WTC11 (cell line): ENCODE data around the gene KCNN1. TPM values are rescaled to one million over a fixed set of nuclear protein-coding genes. Genes with fewer than 3 reads are reported as not detected.
"Not testable (repeated sequence)": the region's sequence is repeated elsewhere in the genome, so short reads cannot be mapped to it uniquely, and the experiment has no call there.

Source experiments
- ATAC-seq: fragments of 200-7000 bp; cut with Tn5 transposase; 2 replicates; pipeline ENCODE4 v1.10.0; 2021; ENCODE audit warnings: mild to moderate bottlenecking, moderate library complexity
- CTCF ChIA-PET: fragments of 300-600 bp; sonication (Branson Sonifier 250); formaldehyde crosslinking; loops from one replicate; lab custom pipeline; 2021; ENCODE audit warnings: antibody characterized with exemption; lab: Charles Lee
- POLR2A ChIA-PET: fragments of 350-600 bp; sonication (Branson Sonifier 250); formaldehyde crosslinking; loops from one replicate; lab custom pipeline; 2021; ENCODE audit warnings: antibody characterized with exemption; lab: Charles Lee
- DNase-seq: peaks from one replicate; pipeline ENCODE4 v3.0.0; 2021; ENCODE audit warnings: low spot score
- H3K27ac Mint-ChIP-seq: 2 replicates; pipeline ENCODE4 v1.8.0; 2021; ENCODE audit warnings: mixed read lengths
- H3K27me3 Mint-ChIP-seq: 2 replicates; pipeline ENCODE4 v1.8.0; 2021; ENCODE audit warnings: low read depth, mild to moderate bottlenecking, moderate library complexity, mixed read lengths
- H3K36me3 Mint-ChIP-seq: 2 replicates; pipeline ENCODE4 v1.8.0; 2021; ENCODE audit warnings: mixed read lengths
- H3K4me1 Mint-ChIP-seq: 2 replicates; pipeline ENCODE4 v1.8.0; 2022; ENCODE audit warnings: mixed read lengths
- H3K4me3 Mint-ChIP-seq: 2 replicates; pipeline ENCODE4 v1.8.0; 2021; ENCODE audit warnings: mild to moderate bottlenecking, moderate library complexity, mixed read lengths
- H3K9me3 Mint-ChIP-seq: 2 replicates; pipeline ENCODE4 v1.8.0; 2021; ENCODE audit warnings: mixed read lengths
- ATF2 ChIP-seq: sonication (generic); formaldehyde crosslinking; IDR thresholded peaks from 2 replicates; pipeline ENCODE4 v1.8.1; 2022; ENCODE audit warnings: low read depth, missing genetic modification reagents, borderline replicate concordance
- ATF6 ChIP-seq: sonication (generic); formaldehyde crosslinking; IDR thresholded peaks from 2 replicates; pipeline ENCODE4 v1.8.1; 2023; ENCODE audit warnings: mild to moderate bottlenecking, missing genetic modification reagents
- CBFB ChIP-seq: sonication (generic); formaldehyde crosslinking; IDR thresholded peaks from 2 replicates; pipeline ENCODE4 v1.8.1; 2022; ENCODE audit warnings: mild to moderate bottlenecking, low read depth, missing genetic modification reagents
- CREM ChIP-seq: sonication (generic); formaldehyde crosslinking; IDR thresholded peaks from 2 replicates; pipeline ENCODE4 v1.8.1; 2022; ENCODE audit warnings: mild to moderate bottlenecking, missing genetic modification reagents, moderate library complexity
- CTCF ChIP-seq: fragments of 200-600 bp; IDR thresholded peaks from 2 replicates; pipeline ENCODE4 v1.8.0; 2022; ENCODE audit warnings: antibody characterized with exemption
- ELF4 ChIP-seq: sonication (generic); formaldehyde crosslinking; IDR thresholded peaks from 2 replicates; pipeline ENCODE4 v1.8.1; 2022; ENCODE audit warnings: low read depth, mild to moderate bottlenecking, moderate library complexity, missing genetic modification reagents
- ERG ChIP-seq: fragments of 250-450 bp; sonication (Bioruptor Pico); IDR thresholded peaks from 2 replicates; pipeline ENCODE4 v1.8.0; 2021; ENCODE audit warnings: mild to moderate bottlenecking
- GRHL2 ChIP-seq: fragments of 250-450 bp; sonication (Bioruptor Pico); IDR thresholded peaks from 2 replicates; pipeline ENCODE4 v1.8.0; 2022; ENCODE audit warnings: mild to moderate bottlenecking, moderate library complexity; ENCODE audit not compliant: insufficient replicate concordance, severe bottlenecking
- GTF2I ChIP-seq: fragments of 250-450 bp; sonication (Bioruptor Pico); conservative IDR thresholded peaks from 2 replicates; pipeline ENCODE4 v1.4.0; 2021; ENCODE audit warnings: mild to moderate bottlenecking
- HMGXB4 ChIP-seq: sonication (generic); formaldehyde crosslinking; IDR thresholded peaks from 2 replicates; pipeline ENCODE4 v1.8.1; 2023; ENCODE audit warnings: mild to moderate bottlenecking, moderate library complexity, missing genetic modification reagents
- KAT7 ChIP-seq: sonication (generic); formaldehyde crosslinking; IDR thresholded peaks from 2 replicates; pipeline ENCODE4 v1.8.1; 2023; ENCODE audit warnings: missing genetic modification reagents, mild to moderate bottlenecking, borderline replicate concordance
- NFATC4 ChIP-seq: fragments of 250-450 bp; sonication (Bioruptor Pico); IDR thresholded peaks from 2 replicates; pipeline ENCODE4 v1.9.0; 2021; ENCODE audit warnings: mild to moderate bottlenecking
- PRDM15 ChIP-seq: sonication (generic); formaldehyde crosslinking; IDR thresholded peaks from 2 replicates; pipeline ENCODE4 v1.8.0; 2022; ENCODE audit warnings: missing genetic modification reagents
- RORB ChIP-seq: fragments of 250-450 bp; sonication (Bioruptor Pico); IDR thresholded peaks from 2 replicates; pipeline ENCODE4 v1.9.0; 2021; ENCODE audit warnings: mild to moderate bottlenecking
- ZBTB43 ChIP-seq: sonication (generic); formaldehyde crosslinking; IDR thresholded peaks from 2 replicates; pipeline ENCODE4 v1.8.1; 2023; ENCODE audit warnings: mild to moderate bottlenecking, missing genetic modification reagents
- ZNF416 ChIP-seq: fragments of 250-450 bp; sonication (Bioruptor Pico); IDR thresholded peaks from 2 replicates; pipeline ENCODE4 v1.9.0; 2021; ENCODE audit warnings: mild to moderate bottlenecking, inconsistent platforms
- ZNF425 ChIP-seq: fragments of 250-450 bp; sonication (Bioruptor Pico); conservative IDR thresholded peaks from 2 replicates; pipeline ENCODE4 v1.9.0; 2021; ENCODE audit warnings: mild to moderate bottlenecking
- total RNA-seq: library from RNA; stranded (reverse); gene quantifications from 3 replicates; pipeline ENCODE4 v1.2.3, GENCODE V29; 2021

Gene KCNN1
- total RNA-seq, 1 experiment from 2014 or later: 15.3 TPM

GRCh38 chr19:18001777-18002345 lies 35.0 kb downstream of the KCNN1 start (continued):
- TF ChIP-seq ERG (CRISPR knock-in tag) (no peak), GTF2I (CRISPR knock-in tag) (no peak), ZNF425 (CRISPR knock-in tag) (no peak), NFATC4 (no peak)

- ChIA-PET CTCF (interaction anchor here (1.2 to 1.5 kb wide), 2 partner anchors 57 to 59 kb away, joined by 3 to 5 read pairs; no protein-coding TSS in a partner anchor), POLR2A (no interaction called here)
- Mint-ChIP-seq H3K27ac (no peak overlapping the region), H3K9me3 (peaks cover 3% of the 10 kb centered on the region), H3K36me3 (peaks cover 3% of the 10 kb centered on the region), H3K27me3 (peaks cover 52% of the 10 kb centered on the region), H3K4me3 (peak overlapping the region; percentile 10; the same call in 1 of the 2 replicates), H3K4me1 (peaks cover 8% of the 10 kb centered on the region)
- DNase-seq (no peak), ATAC-seq (no peak)
- TF ChIP-seq GRHL2: no peak
- TF ChIP-seq HMGXB4 (CRISPR knock-in tag): no peak
- TF ChIP-seq ATF6 (CRISPR knock-in tag): no peak
- no peak for TF ChIP-seq CTCF
- no peak for TF ChIP-seq ZNF416 (CRISPR knock-in tag)
- TF ChIP-seq ATF2 (CRISPR knock-in tag): no peak
- no peak for TF ChIP-seq ZBTB43 (CRISPR knock-in tag)
- TF ChIP-seq CREM (CRISPR knock-in tag): no peak
- TF ChIP-seq PRDM15 (CRISPR knock-in tag): no peak
- TF ChIP-seq CBFB (CRISPR knock-in tag): no peak
- TF ChIP-seq RORB (CRISPR knock-in tag): no peak
- no peak for TF ChIP-seq KAT7 (CRISPR knock-in tag)
- no peak for TF ChIP-seq ELF4 (CRISPR knock-in tag)
These were observed 35.5 kb downstream of the KCNN1 start for GRCh38 chr19:18002347-18002850.

GRCh38 chr19:18005750-18006149 lies 38.8 kb downstream of the KCNN1 start:
- H3K4me3 Mint-ChIP-seq, ATAC-seq, H3K36me3 Mint-ChIP-seq, H3K27ac Mint-ChIP-seq, POLR2A ChIA-PET, H3K4me1 Mint-ChIP-seq, DNase-seq, H3K9me3 Mint-ChIP-seq: not testable (repeated sequence)
- CTCF ChIA-PET: interaction anchor here (3.5 kb wide), 1 partner anchor 53 kb away, joined by 46 read pairs; no protein-coding TSS in a partner anchor
- peaks cover 35% of the 10 kb centered on the region for H3K27me3 Mint-ChIP-seq
